NCI-H2227 treated with DMSO at 0.1 percent for 48 hours (cell line): ENCODE data around the gene NPAS3.

Experiments used
- DNase-seq: peaks from one replicate; lab custom pipeline; 2025; lab: John Stamatoyannopoulos, UW

Gene NPAS3

GRCh38 chr14:33332497-33332896 lies 393.8 kb downstream of the NPAS3 start:
- no peak for DNase-seq

DNA sequence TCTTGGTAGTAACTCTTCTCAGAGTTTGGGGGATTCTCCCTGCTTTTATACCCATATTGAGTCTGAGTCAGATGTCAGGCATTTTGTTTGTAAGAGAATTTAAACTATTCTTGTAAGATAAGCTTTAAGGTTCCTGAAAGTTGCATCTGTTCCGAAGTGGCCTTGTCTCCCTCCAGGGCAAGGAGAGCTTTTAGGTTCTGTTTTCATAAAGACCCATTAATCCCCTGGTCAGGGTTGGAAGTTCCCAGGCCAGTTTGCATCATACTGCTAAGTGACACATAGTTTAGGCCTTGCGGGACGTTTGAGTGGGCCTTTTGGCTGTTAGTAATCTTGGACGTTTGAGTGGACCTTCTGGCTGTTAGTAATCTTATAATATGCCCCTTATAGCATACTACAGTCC lies 396.7 kb downstream of the NPAS3 start:
- no peak for DNase-seq

DNA sequence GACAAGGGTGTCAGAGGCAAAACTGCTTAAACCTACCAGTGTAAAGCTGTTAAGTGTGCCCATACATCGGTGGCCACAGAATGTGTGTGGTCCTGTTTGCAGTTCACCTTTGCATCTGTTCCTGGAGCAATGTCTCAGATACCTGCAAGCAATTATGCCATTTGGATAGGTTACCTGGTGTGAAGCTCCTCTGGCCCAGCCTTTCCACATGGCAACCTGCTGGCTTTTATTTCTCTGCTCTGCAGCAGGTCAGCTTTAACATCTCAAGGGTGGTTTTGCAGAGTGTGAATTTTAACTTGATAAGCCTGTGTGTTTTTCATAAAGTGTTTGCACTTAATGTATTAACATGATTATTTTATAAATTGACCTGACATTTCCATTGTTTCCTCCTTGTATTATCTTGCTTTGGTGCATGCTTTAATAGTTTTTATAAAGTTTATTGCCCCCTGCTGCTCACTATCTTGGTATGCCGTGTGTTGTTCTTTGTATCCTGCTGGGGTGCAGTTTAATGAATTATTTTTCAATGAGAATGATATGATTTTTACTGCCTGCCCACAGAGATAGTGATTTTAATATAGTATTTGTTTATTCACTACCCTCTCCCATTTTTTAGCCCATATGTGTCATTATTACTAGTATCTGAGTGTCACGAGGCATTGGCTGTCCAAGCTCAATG lies 403.8 kb downstream of the NPAS3 start:
- DNase-seq, result no peak

DNA sequence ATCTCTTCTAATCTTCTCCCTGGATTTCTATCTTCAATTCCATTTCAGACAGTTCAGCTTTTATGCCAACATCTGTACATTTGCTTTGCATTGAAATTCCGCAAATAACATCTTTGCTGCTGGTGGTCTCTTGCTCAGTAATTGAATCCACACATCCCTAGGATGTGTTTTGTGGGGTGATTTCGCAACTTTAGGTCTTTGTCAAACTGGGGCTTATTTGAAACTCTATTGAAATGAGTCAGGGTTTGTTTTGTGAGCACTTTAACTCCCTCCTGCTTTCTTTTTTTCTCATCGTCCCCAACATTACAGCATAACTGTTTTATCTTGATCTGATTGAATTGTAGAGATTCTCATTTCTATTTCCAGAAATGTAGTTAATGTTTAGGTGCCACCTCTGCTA lies 404.3 kb downstream of the NPAS3 start:
- DNase-seq, result no peak

DNA sequence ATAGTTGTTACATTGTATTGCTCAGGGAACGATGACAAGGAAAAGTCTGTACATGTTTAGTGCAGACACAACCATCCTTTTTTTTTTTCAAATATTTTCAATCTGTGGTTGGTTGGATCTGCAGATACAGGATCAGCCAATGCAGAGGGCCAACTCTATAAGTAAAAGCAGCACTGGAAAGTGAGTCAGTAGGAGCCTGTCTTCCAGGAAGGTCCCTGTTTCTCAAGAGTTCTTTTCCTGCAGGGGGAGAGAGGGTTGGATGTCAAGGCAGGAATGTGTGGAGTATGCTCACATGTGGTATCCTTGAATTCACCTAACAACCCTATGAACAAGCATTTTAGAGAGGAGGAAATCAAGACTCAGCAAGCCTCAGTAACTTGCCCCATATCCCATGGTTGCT lies 409.1 kb downstream of the NPAS3 start:
- no peak for DNase-seq

GRCh38 chr14:33348510-33348909 lies 409.8 kb downstream of the NPAS3 start:
- DNase-seq, result no peak

- DNase-seq, result no peak
These were observed 411.2 kb downstream of the NPAS3 start for GRCh38 chr14:33349871-33350270.

- no peak for DNase-seq
These were observed 411.8 kb downstream of the NPAS3 start for GRCh38 chr14:33350366-33350990.

GRCh38 chr14:33352821-33353220 lies 414.1 kb downstream of the NPAS3 start:
- DNase-seq, result no peak

DNA sequence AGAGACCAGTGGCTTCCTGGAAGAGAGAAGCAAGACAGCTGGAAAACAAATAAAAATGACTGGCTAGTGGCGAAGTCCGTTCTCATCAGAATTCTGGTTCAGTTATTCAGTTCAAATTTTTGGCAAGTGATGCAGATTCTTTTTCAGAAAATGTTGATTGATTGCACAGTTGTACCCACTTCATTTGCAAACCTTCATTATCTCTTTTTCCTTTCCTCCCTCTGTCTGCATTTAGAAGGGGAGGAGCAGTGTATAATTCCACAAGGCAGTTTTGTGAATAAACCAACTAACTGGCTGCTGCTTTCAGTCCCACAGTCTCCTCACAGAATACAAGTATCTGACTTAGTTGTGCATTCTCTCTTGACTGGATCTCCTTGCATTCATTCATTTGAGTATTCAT lies 417.5 kb downstream of the NPAS3 start:
- no peak for DNase-seq

DNA sequence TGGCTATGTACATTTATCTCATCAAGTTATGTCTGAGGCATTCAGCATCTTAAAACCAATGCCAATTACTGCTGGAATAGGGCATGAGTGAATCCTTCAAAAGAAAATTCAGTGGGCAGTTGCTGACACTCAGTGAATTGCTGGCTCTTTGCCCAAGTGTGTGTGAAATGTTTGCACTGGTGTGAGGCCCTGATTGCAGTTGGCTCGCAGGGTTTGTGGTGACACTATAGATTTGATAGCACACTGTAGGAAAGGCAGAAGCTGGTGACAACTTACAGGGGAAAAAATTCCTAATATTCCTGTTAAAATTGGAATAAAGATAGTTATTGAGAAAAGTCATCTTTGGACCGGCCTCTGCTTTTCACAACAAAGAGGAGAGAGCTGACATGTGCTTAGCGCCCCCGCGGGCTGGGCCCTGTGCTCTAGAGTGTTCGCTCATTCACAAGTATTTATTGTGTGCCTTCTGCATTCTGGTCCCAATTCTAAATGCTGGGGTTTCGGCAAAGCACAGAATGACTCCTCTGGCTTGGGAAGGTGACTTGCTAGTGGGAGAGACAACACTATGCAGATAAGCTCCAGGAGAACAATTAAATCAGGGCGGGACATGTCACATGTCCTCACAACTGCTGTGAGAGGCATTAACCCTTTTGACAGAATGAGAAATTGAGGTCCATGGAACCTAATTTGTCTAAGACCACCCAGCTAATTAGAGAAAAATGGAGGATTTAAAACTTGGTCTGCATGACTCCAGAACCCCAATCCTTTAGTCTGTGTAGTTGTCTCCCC lies 418.7 kb downstream of the NPAS3 start:
- peak; percentile 50 for DNase-seq

DNA sequence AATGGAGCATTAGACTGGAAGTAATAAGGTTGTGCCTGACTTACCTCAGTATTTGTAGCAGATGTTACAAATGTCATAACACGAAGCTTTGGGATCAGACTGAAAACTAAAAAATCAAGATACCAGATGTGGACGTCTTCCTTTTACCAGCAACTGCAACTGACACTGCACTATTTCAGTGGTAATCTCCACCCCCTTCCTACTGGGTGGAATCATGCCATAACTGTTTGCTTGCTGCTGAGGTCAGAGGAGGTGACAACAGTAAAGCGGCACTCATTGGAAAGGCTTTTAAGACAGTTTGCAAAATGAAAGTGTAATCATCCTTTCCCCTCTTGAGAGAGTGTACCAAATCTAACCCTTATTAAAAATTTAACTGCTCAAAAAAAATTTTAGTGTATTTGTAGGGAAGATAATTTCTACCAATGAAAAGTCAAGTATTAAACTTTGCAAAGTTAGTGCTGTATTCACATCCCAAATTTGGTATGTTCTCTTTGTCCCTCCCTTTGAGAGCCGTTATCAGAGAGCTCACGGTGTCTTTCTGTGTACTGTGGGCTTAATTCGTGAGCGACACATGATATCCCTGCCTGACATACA lies 420.7 kb downstream of the NPAS3 start:
- DNase-seq, result peak; percentile 56

GRCh38 chr14:33362934-33363333 lies 424.3 kb downstream of the NPAS3 start:
- DNase-seq, result no peak

GRCh38 chr14:33363682-33364081 lies 425.0 kb downstream of the NPAS3 start:
- DNase-seq, result no peak

- no peak for DNase-seq
These were observed 425.8 kb downstream of the NPAS3 start for GRCh38 chr14:33364466-33364865.

GRCh38 chr14:33369041-33369440 lies 430.4 kb downstream of the NPAS3 start:
- no peak for DNase-seq

- no peak for DNase-seq
These were observed 431.3 kb downstream of the NPAS3 start for GRCh38 chr14:33369972-33370371.

DNA sequence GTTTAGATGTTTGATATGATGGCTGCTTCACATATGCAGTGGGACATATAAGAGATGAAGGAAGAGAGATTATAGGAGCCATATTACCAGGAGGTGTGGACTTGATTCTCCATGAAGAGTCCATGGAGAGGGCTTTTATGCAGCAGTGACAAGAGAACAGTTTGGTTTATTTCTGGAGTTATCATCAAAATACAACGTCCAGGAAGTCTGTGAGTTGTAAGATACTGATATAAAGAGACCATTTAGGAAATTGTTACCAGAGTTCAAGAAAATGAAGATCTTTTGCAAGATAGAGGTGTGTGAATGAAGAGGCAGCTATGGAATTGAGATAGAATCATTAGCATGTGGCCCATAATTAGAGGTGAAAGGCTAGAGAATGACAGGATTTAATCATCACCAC lies 431.7 kb downstream of the NPAS3 start:
- no peak for DNase-seq

DNA sequence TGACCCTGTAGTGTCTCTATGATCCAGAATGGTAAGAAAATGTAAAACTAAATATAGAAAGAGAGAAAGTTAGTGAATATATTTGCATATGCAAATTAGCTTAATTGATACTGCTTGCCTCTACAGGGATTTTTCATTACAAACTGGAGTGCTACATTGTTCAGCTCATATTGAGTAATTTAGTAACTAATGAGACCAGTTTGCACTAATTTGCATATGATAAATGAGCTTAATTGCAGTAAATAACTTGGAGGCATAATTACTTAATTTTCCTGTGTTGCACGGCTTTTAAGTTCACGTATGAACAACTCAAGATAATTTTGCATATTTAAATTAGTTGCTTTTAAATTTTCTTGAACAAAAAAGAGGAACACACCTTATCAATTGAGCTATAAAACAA lies 436.5 kb downstream of the NPAS3 start:
- DNase-seq, result no peak

- no peak for DNase-seq
These were observed 437.1 kb downstream of the NPAS3 start for GRCh38 chr14:33375786-33376185.

GRCh38 chr14:33376510-33376909 lies 437.8 kb downstream of the NPAS3 start:
- no peak for DNase-seq

GRCh38 chr14:33377596-33378390 lies 439.1 kb downstream of the NPAS3 start:
- no peak for DNase-seq
